Endothelial cell (in vitro differentiated cells): Measurements from ENCODE around the gene PDE4D. TPM values are rescaled to one million over a fixed set of nuclear protein-coding genes. Genes with fewer than 3 reads are reported as not detected.

Source experiments
- DNase-seq: peaks from one replicate; pipeline ENCODE4 v3.0.0; 2021; ENCODE audit warnings: low spot score
- H3K27ac Mint-ChIP-seq: one replicate; pipeline ENCODE4 v1.8.0; 2021; ENCODE audit warnings: mixed read lengths, inconsistent platforms; ENCODE audit not compliant: unreplicated experiment
- H3K27me3 Mint-ChIP-seq: one replicate; pipeline ENCODE4 v1.8.0; 2021; ENCODE audit warnings: mild to moderate bottlenecking, moderate library complexity, mixed read lengths, inconsistent platforms; ENCODE audit not compliant: unreplicated experiment
- H3K36me3 Mint-ChIP-seq: one replicate; pipeline ENCODE4 v1.8.0; 2021; ENCODE audit warnings: mild to moderate bottlenecking, low read depth, mixed read lengths, inconsistent platforms; ENCODE audit not compliant: unreplicated experiment
- H3K4me1 Mint-ChIP-seq: one replicate; pipeline ENCODE4 v1.8.0; 2021; ENCODE audit warnings: mild to moderate bottlenecking, mixed read lengths, inconsistent platforms; ENCODE audit not compliant: unreplicated experiment
- H3K4me3 Mint-ChIP-seq: one replicate; pipeline ENCODE4 v1.8.0; 2021; ENCODE audit warnings: mild to moderate bottlenecking, mixed read lengths, inconsistent platforms; ENCODE audit not compliant: unreplicated experiment
- H3K9me3 Mint-ChIP-seq: one replicate; pipeline ENCODE4 v1.8.0; 2021; ENCODE audit warnings: mixed read lengths, inconsistent platforms; ENCODE audit not compliant: unreplicated experiment
- total RNA-seq: library from RNA; stranded (reverse); fragmentation: NEBNext Ultra II Directional; extraction: Animal tissue kit (Norgen Biotek cat#: 25700); gene quantifications from one replicate; pipeline ENCODE4 v1.2.1, GENCODE V29; 2021; ENCODE audit not compliant: unreplicated experiment
- TF ChIP-seq, protein P1 (sequence below): fragments of 200-600 bp; sonication (generic); IDR thresholded peaks from one replicate; pipeline ENCODE4 v1.5.0; 2021; ENCODE audit warnings: antibody characterized with exemption; ENCODE audit not compliant: unreplicated experiment

Gene PDE4D
- total RNA-seq, 1 donor from 2014 or later: 9.4 TPM

DNA sequence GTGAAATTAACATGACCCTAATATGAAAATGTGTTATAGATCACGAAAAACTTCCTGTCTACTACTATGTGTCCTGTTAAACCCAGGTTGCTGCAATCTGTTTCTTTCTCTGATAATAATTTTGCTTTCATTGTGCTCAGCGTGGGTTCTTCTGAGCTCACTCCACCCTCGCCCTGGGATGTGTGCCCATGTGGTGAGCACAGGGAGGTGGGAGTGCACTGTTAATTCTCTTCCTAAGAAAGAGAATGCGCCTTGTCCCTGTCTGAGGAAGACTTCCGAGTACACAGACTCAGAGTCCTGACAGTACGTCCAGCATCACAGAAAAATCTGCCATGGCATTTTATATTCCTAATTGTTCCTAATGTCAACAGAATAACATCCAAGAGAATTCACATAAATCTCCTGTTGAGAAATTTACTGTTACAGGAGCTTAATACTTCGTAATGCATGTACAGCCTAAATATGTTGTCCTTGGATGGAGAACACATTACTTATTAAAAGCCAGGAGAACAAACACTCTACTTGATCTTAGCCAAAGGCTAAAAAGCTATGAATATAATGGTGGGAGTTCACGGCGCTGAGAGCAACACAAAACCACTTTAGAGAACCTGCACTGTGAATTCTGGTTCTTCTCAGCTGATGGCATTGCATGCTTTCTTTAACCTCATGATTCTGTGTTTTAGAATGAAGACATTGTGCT lies 102.6 kb downstream of the PDE4D start:
- Mint-ChIP-seq H3K4me1 (peaks cover 39% of the 10 kb centered on the region), H3K36me3 (no peaks in the 10 kb centered on the region), H3K9me3 (no peaks in the 10 kb centered on the region), H3K27ac (peak overlapping the region; percentile 91), H3K27me3 (no peaks in the 10 kb centered on the region), H3K4me3 (no peak overlapping the region)
- TF ChIP-seq, protein P1, sequence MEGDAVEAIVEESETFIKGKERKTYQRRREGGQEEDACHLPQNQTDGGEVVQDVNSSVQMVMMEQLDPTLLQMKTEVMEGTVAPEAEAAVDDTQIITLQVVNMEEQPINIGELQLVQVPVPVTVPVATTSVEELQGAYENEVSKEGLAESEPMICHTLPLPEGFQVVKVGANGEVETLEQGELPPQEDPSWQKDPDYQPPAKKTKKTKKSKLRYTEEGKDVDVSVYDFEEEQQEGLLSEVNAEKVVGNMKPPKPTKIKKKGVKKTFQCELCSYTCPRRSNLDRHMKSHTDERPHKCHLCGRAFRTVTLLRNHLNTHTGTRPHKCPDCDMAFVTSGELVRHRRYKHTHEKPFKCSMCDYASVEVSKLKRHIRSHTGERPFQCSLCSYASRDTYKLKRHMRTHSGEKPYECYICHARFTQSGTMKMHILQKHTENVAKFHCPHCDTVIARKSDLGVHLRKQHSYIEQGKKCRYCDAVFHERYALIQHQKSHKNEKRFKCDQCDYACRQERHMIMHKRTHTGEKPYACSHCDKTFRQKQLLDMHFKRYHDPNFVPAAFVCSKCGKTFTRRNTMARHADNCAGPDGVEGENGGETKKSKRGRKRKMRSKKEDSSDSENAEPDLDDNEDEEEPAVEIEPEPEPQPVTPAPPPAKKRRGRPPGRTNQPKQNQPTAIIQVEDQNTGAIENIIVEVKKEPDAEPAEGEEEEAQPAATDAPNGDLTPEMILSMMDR: no peak
- DNase-seq: no peak

DNA sequence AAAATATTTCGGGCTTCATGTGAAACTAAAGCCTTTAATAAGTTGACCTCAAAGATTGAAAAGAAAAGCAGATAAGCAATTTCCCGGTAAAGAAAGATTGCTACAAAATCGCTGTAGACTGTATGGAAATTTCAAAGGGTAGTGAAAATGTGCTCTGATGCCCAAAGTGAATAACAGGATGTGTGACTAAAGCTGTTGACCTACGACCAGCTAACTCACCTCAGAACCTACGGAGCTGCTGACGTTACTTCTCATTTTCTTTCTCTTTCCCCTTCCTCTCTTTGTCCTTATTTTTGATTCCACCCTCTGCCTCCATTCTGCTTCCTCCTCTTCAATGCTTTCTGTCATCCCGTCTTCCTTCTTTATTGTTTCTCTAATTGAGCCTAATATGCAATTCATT lies 103.2 kb downstream of the PDE4D start:
- TF ChIP-seq, protein P1: no peak
- no peak for DNase-seq
- H3K4me3 Mint-ChIP-seq: no peak overlapping the region
- H3K27me3 Mint-ChIP-seq: no peaks in the 10 kb centered on the region
- no peaks in the 10 kb centered on the region for H3K9me3 Mint-ChIP-seq
- H3K4me1 Mint-ChIP-seq: peaks cover 35% of the 10 kb centered on the region
- peak overlapping the region; percentile 91 for H3K27ac Mint-ChIP-seq
- H3K36me3 Mint-ChIP-seq: no peaks in the 10 kb centered on the region

DNA sequence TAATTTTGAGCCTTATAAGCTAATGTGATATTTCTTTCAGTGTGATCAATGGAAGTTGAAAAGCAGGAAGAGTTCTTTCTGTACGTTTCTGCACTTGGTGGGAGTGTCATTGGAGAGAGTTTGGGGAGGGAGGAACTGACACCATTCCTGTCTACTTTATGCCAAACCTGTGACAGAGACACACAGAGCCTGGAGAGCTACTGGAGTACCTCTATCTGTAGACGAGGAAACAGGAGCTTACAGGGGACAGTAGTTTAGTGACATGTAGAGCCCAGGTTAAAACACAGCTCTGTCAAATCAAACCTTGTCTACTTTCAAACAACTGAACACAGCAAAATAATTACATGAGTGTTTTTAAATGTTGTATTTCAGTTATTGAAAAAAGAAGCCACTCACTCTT lies 103.6 kb downstream of the PDE4D start:
- Mint-ChIP-seq H3K27me3 (no peaks in the 10 kb centered on the region), H3K4me3 (no peak overlapping the region), H3K4me1 (peaks cover 31% of the 10 kb centered on the region), H3K27ac (peak overlapping the region; percentile 91), H3K9me3 (no peaks in the 10 kb centered on the region), H3K36me3 (no peaks in the 10 kb centered on the region)
- TF ChIP-seq, protein P1: no peak
- DNase-seq: no peak

DNA sequence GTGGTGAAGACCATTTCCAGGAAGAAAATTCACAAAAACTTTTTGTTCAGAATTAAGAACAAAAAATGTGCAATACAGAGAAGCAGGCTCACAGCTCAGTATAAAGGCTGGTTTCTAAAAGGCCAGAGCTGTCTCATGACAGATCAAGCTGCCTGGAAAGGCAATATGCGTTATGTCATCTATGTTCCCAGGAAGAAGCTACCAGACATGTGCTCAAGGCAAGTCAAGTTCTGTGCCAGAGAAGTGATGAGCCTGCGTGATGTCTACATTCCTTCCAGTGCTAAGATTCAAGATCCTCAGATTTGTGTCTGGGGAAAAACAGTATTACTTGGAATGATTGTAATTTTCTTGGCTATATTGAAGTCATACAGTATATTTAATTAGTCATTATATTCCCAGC lies 104.3 kb downstream of the PDE4D start:
- H3K27me3 Mint-ChIP-seq: no peaks in the 10 kb centered on the region
- H3K9me3 Mint-ChIP-seq: no peaks in the 10 kb centered on the region
- H3K36me3 Mint-ChIP-seq: no peaks in the 10 kb centered on the region
- TF ChIP-seq, protein P1: no peak
- DNase-seq: no peak
- no peak overlapping the region for H3K27ac Mint-ChIP-seq
- no peak overlapping the region for H3K4me3 Mint-ChIP-seq
- peaks cover 30% of the 10 kb centered on the region for H3K4me1 Mint-ChIP-seq

DNA sequence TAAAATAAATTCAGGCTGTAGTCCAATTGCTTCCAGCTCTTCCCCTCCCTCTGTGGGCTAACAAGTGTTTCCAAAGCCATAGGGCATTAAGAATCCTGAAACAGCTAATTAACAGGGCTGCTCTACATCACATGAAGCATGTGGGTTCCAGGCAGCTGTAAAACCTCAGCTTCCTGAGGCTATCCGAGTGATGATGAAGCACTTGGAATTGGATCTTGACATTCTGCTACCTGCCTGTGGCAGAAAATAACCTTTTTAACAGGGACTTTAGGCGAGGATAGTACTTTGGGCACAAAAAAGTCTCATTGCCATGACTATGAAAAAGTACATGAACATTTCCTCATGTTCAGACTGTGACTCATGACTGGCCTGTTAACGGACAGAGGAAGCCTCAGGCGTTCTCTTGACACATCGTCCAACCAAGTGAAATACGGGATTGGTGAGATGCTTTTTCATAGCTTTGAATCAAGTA lies 107.2 kb downstream of the PDE4D start:
- Mint-ChIP-seq H3K27me3 (no peaks in the 10 kb centered on the region), H3K36me3 (no peaks in the 10 kb centered on the region), H3K27ac (no peak overlapping the region), H3K9me3 (no peaks in the 10 kb centered on the region), H3K4me1 (peaks cover 30% of the 10 kb centered on the region), H3K4me3 (no peak overlapping the region)
- TF ChIP-seq, protein P1: no peak
- no peak for DNase-seq
